SK-N-SH (cell line): ENCODE results near the gene ZNF337. TPM values are rescaled to one million over a fixed set of nuclear protein-coding genes. Genes with fewer than 3 reads are reported as not detected.

Source experiments
- CTCF ChIA-PET: fragments of 300-600, 350-600 bp; formaldehyde crosslinking; extraction: SDS; loops from one replicate; lab custom pipeline; 2021; lab: Yijun Ruan, JAX
- POLR2A ChIA-PET: fragments of 350-600 bp; sonication (Branson Sonifier 250); formaldehyde crosslinking; extraction: SDS; loops from one replicate; lab custom pipeline; 2020; ENCODE audit warnings: antibody characterized with exemption, inconsistent platforms; lab: Yijun Ruan, JAX
- DNase-seq: peaks from one replicate; pipeline ENCODE4 v3.0.0; 2012
- H2AFZ ChIP-seq: fragments of 200-600 bp; sonication (generic); 2 replicates; pipeline ENCODE4 v1.8.1; 2016; ENCODE audit warnings: antibody characterized with exemption, mild to moderate bottlenecking, low read depth
- H3F3A ChIP-seq: fragments of 200-600 bp; sonication (generic); replicated peaks from 2 replicates; pipeline ENCODE3; 2016; ENCODE audit warnings: antibody characterized with exemption, mild to moderate bottlenecking; ENCODE audit not compliant: insufficient read depth
- H3K27ac ChIP-seq, 2 experiments: fragments of 200-500 bp in 1 of 2; fragments of 200-600 bp in 1 of 2; sonication (Bioruptor generic) in 1 of 2; sonication (generic), shearing (Covaris generic) in 1 of 2; 2 replicates each; pipeline versions ENCODE4 v1.5.1 to v1.6.1; 2014 to 2016; ENCODE audit warnings: low read depth in 2 of 2, inconsistent platforms in 1 of 2, low read length in 1 of 2, mild to moderate bottlenecking in 1 of 2, mixed read lengths in 1 of 2
- H3K27me3 ChIP-seq: fragments of 200-600 bp; sonication (generic), shearing (Covaris generic); 2 replicates; pipeline ENCODE4 v1.6.1; 2016; ENCODE audit warnings: mixed run types; ENCODE audit not compliant: insufficient read depth
- H3K36me3 ChIP-seq, 2 experiments: fragments of 200-500 bp in 1 of 2; fragments of 200-600 bp in 1 of 2; sonication (Bioruptor generic) in 1 of 2; sonication (generic) in 1 of 2; replicated peaks in 1 of 2; 2 replicates each; pipeline versions ENCODE3 to v1.5.1; 2014 to 2016; ENCODE audit warnings: low read length in 1 of 2, mild to moderate bottlenecking in 1 of 2; ENCODE audit not compliant: insufficient read depth in 2 of 2, control insufficient read depth in 1 of 2
- H3K4me1 ChIP-seq, 2 experiments: fragments of 200-500 bp in 1 of 2; fragments of 200-600 bp in 1 of 2; sonication (Bioruptor generic) in 1 of 2; sonication (generic), shearing (Covaris generic) in 1 of 2; 2 replicates each; pipeline versions ENCODE4 v1.5.1 to v1.6.1; 2014 to 2016; ENCODE audit warnings: low read depth in 1 of 2, low read length in 1 of 2, mixed run types in 1 of 2; ENCODE audit not compliant: insufficient read depth in 2 of 2, control insufficient read depth in 1 of 2
- H3K4me2 ChIP-seq: fragments of 200-600 bp; sonication (generic), shearing (Covaris generic); 2 replicates; pipeline ENCODE4 v1.6.1; 2017; ENCODE audit warnings: mixed run types
- H3K4me3 ChIP-seq, 2 experiments: fragments of 200-500 bp in 1 of 2; fragments of 200-600 bp in 1 of 2; sonication (Bioruptor generic) in 1 of 2; sonication (generic), shearing (Covaris generic) in 1 of 2; 2 replicates each; pipeline versions ENCODE4 v1.5.1 to v1.8.1; 2014 to 2016; ENCODE audit warnings: low read depth in 2 of 2, inconsistent platforms in 1 of 2, low read length in 1 of 2, mild to moderate bottlenecking in 1 of 2, mixed read lengths in 1 of 2, moderate library complexity in 1 of 2
- H3K79me2 ChIP-seq: fragments of 200-600 bp; sonication (generic); 2 replicates; pipeline ENCODE4 v1.8.1; 2017; ENCODE audit warnings: mild to moderate bottlenecking; ENCODE audit not compliant: insufficient read depth
- H3K9ac ChIP-seq: fragments of 200-600 bp; sonication (generic); 2 replicates; pipeline ENCODE4 v1.6.1; 2017; ENCODE audit warnings: mixed run types
- H3K9me2 ChIP-seq: fragments of 200-600 bp; sonication (generic); 2 replicates; pipeline ENCODE4 v1.6.1; 2017; ENCODE audit warnings: mixed run types
- H3K9me3 ChIP-seq: fragments of 200-600 bp; sonication (generic); 2 replicates; pipeline ENCODE4 v1.6.1; 2017; ENCODE audit warnings: mixed run types, mild to moderate bottlenecking, moderate library complexity
- H4K20me1 ChIP-seq: fragments of 200-600 bp; sonication (generic); 2 replicates; pipeline ENCODE4 v1.6.1; 2017; ENCODE audit warnings: mild to moderate bottlenecking, mixed run types; ENCODE audit not compliant: insufficient read depth
- EZH2phosphoT487 ChIP-seq: fragments of 200-600 bp; sonication (generic); IDR thresholded peaks from 2 replicates; pipeline ENCODE4 v1.6.1; 2017; ENCODE audit warnings: low read depth, mixed run types, mild to moderate bottlenecking, antibody characterized with exemption, moderate library complexity, borderline replicate concordance
- FOXJ3 ChIP-seq: sonication (generic); formaldehyde crosslinking; IDR thresholded peaks from 2 replicates; pipeline ENCODE4 v1.5.1; 2020; ENCODE audit warnings: mild to moderate bottlenecking, missing genetic modification reagents
- GABPA ChIP-seq: IDR thresholded peaks from 2 replicates; pipeline ENCODE4 v1.4.0; 2012; ENCODE audit warnings: low read depth, mild to moderate bottlenecking
- GATA2 ChIP-seq: sonication (generic); formaldehyde crosslinking; IDR thresholded peaks from 2 replicates; pipeline ENCODE4 v1.5.0; 2020; ENCODE audit warnings: mild to moderate bottlenecking, missing genetic modification reagents
- IRF3 ChIP-seq: fragments of 150-350 bp; IDR thresholded peaks from 2 replicates; pipeline ENCODE4 v1.6.1; 2016; ENCODE audit warnings: mild to moderate bottlenecking, low read depth, low read length
- JUND ChIP-seq: IDR thresholded peaks from 2 replicates; pipeline ENCODE4 v1.4.0; 2012
- MXI1 ChIP-seq: IDR thresholded peaks from 2 replicates; pipeline ENCODE4 v1.6.1; 2012; ENCODE audit warnings: mild to moderate bottlenecking, low read depth, low read length, improper control_type of control experiment
- NFIC ChIP-seq: IDR thresholded peaks from 2 replicates; pipeline ENCODE4 v1.4.0; 2012; ENCODE audit warnings: borderline replicate concordance
- NRF1 ChIP-seq: IDR thresholded peaks from 2 replicates; pipeline ENCODE4 v1.6.1; 2012; ENCODE audit warnings: low read depth, mild to moderate bottlenecking, low read length
- PBX3 ChIP-seq: IDR thresholded peaks from 2 replicates; pipeline ENCODE4; 2012
- REST ChIP-seq: IDR thresholded peaks from 2 replicates; pipeline ENCODE4 v1.6.1; 2012; ENCODE audit warnings: mild to moderate bottlenecking, low read depth, low read length, moderate library complexity
- RFX5 ChIP-seq: IDR thresholded peaks from 2 replicates; pipeline ENCODE4 v1.6.1; 2012; ENCODE audit warnings: mild to moderate bottlenecking, improper control_type of control experiment, low read length
- RXRA ChIP-seq: IDR thresholded peaks from 2 replicates; pipeline ENCODE4 v1.4.0; 2012; ENCODE audit warnings: low read depth, mild to moderate bottlenecking, borderline replicate concordance
- SIN3A ChIP-seq: IDR thresholded peaks from 2 replicates; pipeline ENCODE4 v1.6.1; 2012; ENCODE audit warnings: low read depth, mild to moderate bottlenecking, low read length, moderate library complexity, borderline replicate concordance
- TAF1 ChIP-seq: IDR thresholded peaks from 2 replicates; pipeline ENCODE4 v1.6.1; 2012; ENCODE audit warnings: low read depth, mild to moderate bottlenecking, low read length, moderate library complexity, borderline replicate concordance
- TCF12 ChIP-seq: IDR thresholded peaks from 2 replicates; pipeline ENCODE4 v1.4.0; 2012
- USF1 ChIP-seq: IDR thresholded peaks from 2 replicates; pipeline ENCODE4 v1.4.0; 2012; ENCODE audit warnings: low read depth, borderline replicate concordance
- ZBTB33 ChIP-seq: IDR thresholded peaks from 2 replicates; pipeline ENCODE4 v1.4.0; 2012; ENCODE audit warnings: low read depth, borderline replicate concordance
- polyA plus RNA-seq, 3 experiments: library from polyadenylated mRNA; depleted of rRNA; stranded (reverse); fragments of >200 nt; gene quantifications; 2 replicates each; pipeline ENCODE4 v1.2.3, GENCODE V29; 2012

The ZNF337 gene
- polyA plus RNA-seq, 1 of the 3 experiments (the other 2 are of a cell fraction): 16.5 TPM

GRCh38 chr20:25668446-25668845 lies 28.2 kb downstream of the ZNF337 start (continued):
- TF ChIP-seq REST: no peak

- Histone ChIP-seq H3F3A (no peaks in the 10 kb centered on the region), H4K20me1 (no peaks in the 10 kb centered on the region), H3K9me3 (no peaks in the 10 kb centered on the region), H3K36me3 (no peaks in the 10 kb centered on the region), H3K9me2 (no peaks in the 10 kb centered on the region)
- TF ChIP-seq RXRA (no peak), ZBTB33 (no peak), MXI1 (no peak), TAF1 (no peak), EZH2phosphoT487 (no peak), GABPA (no peak), GATA2 (no peak), PBX3 (no peak), JUND (no peak), REST (no peak), RFX5 (no peak), NFIC (no peak), USF1 (no peak), IRF3 (no peak), FOXJ3 (CRISPR knock-in tag) (no peak), TCF12 (no peak), SIN3A (no peak), NRF1 (no peak)
- TF ChIP-seq, all 33 proteins: peak for 0
- H2AFZ ChIP-seq: no peak overlapping the region
- ChIA-PET CTCF (no interaction called here), POLR2A (no interaction called here)
- H3K27ac ChIP-seq: no peak overlapping the region
- no peaks in the 10 kb centered on the region for H3K79me2 ChIP-seq
- no peak overlapping the region for H3K9ac ChIP-seq
- no peak overlapping the region for H3K4me3 ChIP-seq
- H3K4me2 ChIP-seq: no peak overlapping the region
- DNase-seq: no peak
- no peaks in the 10 kb centered on the region for H3K4me1 ChIP-seq
- no peaks in the 10 kb centered on the region for H3K27me3 ChIP-seq
Measured at GRCh38 chr20:25659999-25660398, 36.7 kb downstream of the ZNF337 start.
